ENCODE data around the gene NOP56.

DNA sequence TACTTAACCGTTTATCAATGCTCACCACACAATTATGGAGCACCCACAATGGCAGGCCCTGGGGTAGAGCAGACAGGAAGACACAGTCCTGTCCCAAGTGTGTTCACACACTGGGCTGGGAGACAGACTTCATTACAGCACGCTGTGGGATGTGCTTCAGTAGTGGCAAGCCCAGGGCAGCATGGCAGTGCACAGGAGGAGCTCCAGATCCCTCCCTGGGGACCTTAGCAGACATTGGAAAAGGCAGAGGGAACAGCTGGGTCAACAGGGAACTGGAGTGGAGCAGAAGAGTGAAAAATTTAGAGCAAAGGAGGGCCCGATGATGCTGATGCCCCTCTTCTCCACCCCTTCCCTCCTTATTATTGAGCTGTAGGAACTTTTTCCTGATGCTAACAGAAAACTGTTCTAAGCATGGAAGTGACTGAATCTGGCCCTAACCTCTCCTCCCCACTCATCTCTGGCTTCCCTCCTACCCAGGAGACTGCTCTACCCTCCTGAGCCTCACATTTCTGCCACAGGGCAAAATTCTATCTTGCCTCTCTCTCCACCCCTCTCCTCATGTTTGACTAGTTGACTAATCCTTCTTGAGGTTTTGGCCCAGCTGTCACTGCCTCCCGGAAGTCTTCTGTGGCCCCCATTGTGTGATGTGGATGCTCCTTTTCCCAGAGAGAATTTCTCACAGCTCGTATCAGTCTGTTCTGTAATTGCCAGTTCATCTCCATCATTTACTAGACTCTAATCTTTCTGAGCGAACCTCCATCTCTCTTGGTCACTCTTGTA, 41.3 kb upstream of the NOP56 start:
- TF ChIP-seq, protein P1, sequence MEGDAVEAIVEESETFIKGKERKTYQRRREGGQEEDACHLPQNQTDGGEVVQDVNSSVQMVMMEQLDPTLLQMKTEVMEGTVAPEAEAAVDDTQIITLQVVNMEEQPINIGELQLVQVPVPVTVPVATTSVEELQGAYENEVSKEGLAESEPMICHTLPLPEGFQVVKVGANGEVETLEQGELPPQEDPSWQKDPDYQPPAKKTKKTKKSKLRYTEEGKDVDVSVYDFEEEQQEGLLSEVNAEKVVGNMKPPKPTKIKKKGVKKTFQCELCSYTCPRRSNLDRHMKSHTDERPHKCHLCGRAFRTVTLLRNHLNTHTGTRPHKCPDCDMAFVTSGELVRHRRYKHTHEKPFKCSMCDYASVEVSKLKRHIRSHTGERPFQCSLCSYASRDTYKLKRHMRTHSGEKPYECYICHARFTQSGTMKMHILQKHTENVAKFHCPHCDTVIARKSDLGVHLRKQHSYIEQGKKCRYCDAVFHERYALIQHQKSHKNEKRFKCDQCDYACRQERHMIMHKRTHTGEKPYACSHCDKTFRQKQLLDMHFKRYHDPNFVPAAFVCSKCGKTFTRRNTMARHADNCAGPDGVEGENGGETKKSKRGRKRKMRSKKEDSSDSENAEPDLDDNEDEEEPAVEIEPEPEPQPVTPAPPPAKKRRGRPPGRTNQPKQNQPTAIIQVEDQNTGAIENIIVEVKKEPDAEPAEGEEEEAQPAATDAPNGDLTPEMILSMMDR (optimal IDR thresholded peaks at IDR 0.05 in 1 of 3, IDR thresholded peaks at IDR 0.05 in 1 of 3, conservative IDR thresholded peaks at IDR 0.05 in 1 of 3; ENCODE audit: extremely low read depth in 1 of 3, insufficient read depth in 2 of 3, low read length in 3 of 3) = no peak
- TF ChIP-seq EZH2 (IDR thresholded peaks at IDR 0.05; ENCODE audit: low read length) = no peak
